Thyroid gland (tissue), 4 donors: Measurements from ENCODE around the gene KSR1. TPM values are rescaled to one million over a fixed set of nuclear protein-coding genes. Genes with fewer than 3 reads are reported as not detected.

Experiments
- DNase-seq, 2 donors: peaks; one replicate each; pipeline ENCODE4 v3.0.0-alpha.2; 2019
- H3K27ac ChIP-seq, 3 donors: fragments of 200-600 bp; sonication (generic); 1 replicate in 2 of 3; 2 replicates in 1 of 3; pipeline ENCODE4 v1.5.1; 2016 to 2019; ENCODE audit warnings: mild to moderate bottlenecking in 1 of 3, moderate library complexity in 1 of 3
- H3K27me3 ChIP-seq: fragments of 200-600 bp; sonication (generic); one replicate; pipeline ENCODE4 v1.5.1; 2019
- H3K36me3 ChIP-seq, 2 donors: fragments of 200-600 bp; sonication (generic); one replicate each; pipeline ENCODE4 v1.5.1; 2016 to 2019
- H3K4me1 ChIP-seq, 2 donors: fragments of 200-600 bp; sonication (generic); one replicate each; pipeline ENCODE4 v1.5.1; 2017 to 2019
- H3K4me3 ChIP-seq, 3 donors: fragments of 200-600 bp; sonication (generic); replicated peaks in 1 of 3; 1 replicate in 2 of 3; 2 replicates in 1 of 3; pipeline ENCODE4 v1.5.1; 2016; ENCODE audit warnings: mild to moderate bottlenecking in 1 of 3
- H3K9me3 ChIP-seq: fragments of 200-600 bp; sonication (generic); one replicate; pipeline ENCODE4 v1.5.1; 2017
- CTCF ChIP-seq, 6 experiments: fragments of 200-600 bp in 3 of 6; fragments of 450-650 bp in 3 of 6; sonication (generic) in 3 of 6; IDR thresholded peaks; one replicate each; pipeline ENCODE4 v1.5.1; 2016 to 2019; ENCODE audit warnings: antibody characterized with exemption in 6 of 6, mild to moderate bottlenecking in 2 of 6, inconsistent platforms in 1 of 6, moderate library complexity in 1 of 6
- POLR2A ChIP-seq, 2 donors: fragments of 450-650 bp; IDR thresholded peaks; one replicate each; pipeline ENCODE4 v1.6.1; 2017; ENCODE audit warnings: antibody characterized with exemption in 2 of 2, mild to moderate bottlenecking in 2 of 2, moderate library complexity in 1 of 2
- WGBS, 2 donors: methylation state at CpG; one replicate each; pipeline ENCODE4 v1.1.5; 2017; 5-methylcytosine and 5-hydroxymethylcytosine counted together
- intact Hi-C: fragments of 100-400 bp; cut with DNase I; formaldehyde crosslinking; loops from one replicate; pipeline ENCODE4 v1.15.1; 2023
- total RNA-seq, 4 donors: library from RNA; depleted of rRNA; stranded (reverse); fragments of >200 nt; gene quantifications; one replicate each; pipeline ENCODE4 v1.2.3, GENCODE V29; 2016

The KSR1 gene
- total RNA-seq, 4 donors from 2014 or later = 35.9 to 75.5 (median 67.7) TPM

- Histone ChIP-seq H3K4me1 (no peaks in the 10 kb centered on the region), H3K27me3 (no peaks in the 10 kb centered on the region), H3K9me3 (no peaks in the 10 kb centered on the region), H3K27ac (no peak overlapping the region), H3K36me3 (peaks cover 57 to 60% of the 10 kb centered on the region in 2 donors), H3K4me3 (no peak overlapping the region)
- intact Hi-C loops = no loop called here
- DNase-seq = no peak
- no peak for TF ChIP-seq CTCF (IDR thresholded peaks at IDR 0.05)
- no peak for TF ChIP-seq POLR2A (IDR thresholded peaks at IDR 0.05)
- 92 to 97% methylated on average over 7 to 15 of the region's 16 CpGs for WGBS, 2 donors
These were observed 151.4 kb downstream of the KSR1 start for GRCh38 chr17:27607521-27608091.

GRCh38 chr17:27608328-27609230 lies 152.3 kb downstream of the KSR1 start:
- no peak overlapping the region for H3K27ac ChIP-seq
- H3K4me1 ChIP-seq = no peaks in the 10 kb centered on the region
- WGBS, 2 donors = 96 to 97% methylated on average over 11 of the region's 11 CpGs
- DNase-seq = no peak
- H3K27me3 ChIP-seq = no peaks in the 10 kb centered on the region
- intact Hi-C loops = no loop called here
- peaks cover 66 to 69% of the 10 kb centered on the region in 2 donors for H3K36me3 ChIP-seq
- no peaks in the 10 kb centered on the region for H3K9me3 ChIP-seq
- TF ChIP-seq CTCF (IDR thresholded peaks at IDR 0.05) (no peak), POLR2A (IDR thresholded peaks at IDR 0.05) (no peak)
- no peak overlapping the region for H3K4me3 ChIP-seq

- Histone ChIP-seq H3K36me3 (peaks cover 61 to 75% of the 10 kb centered on the region in 2 donors), H3K27ac (no peak overlapping the region), H3K9me3 (no peaks in the 10 kb centered on the region), H3K4me1 (no peaks in the 10 kb centered on the region), H3K27me3 (no peaks in the 10 kb centered on the region), H3K4me3 (no peak overlapping the region)
- no peak for DNase-seq
- intact Hi-C loops = no loop called here
- WGBS, 2 donors = 68 to 73% methylated on average over 6 to 7 of the region's 11 CpGs
- no peak for TF ChIP-seq POLR2A (IDR thresholded peaks at IDR 0.05)
- peak in 2 of 6 experiments; percentile 6 to 20 for TF ChIP-seq CTCF (IDR thresholded peaks at IDR 0.05)
These were observed 153.5 kb downstream of the KSR1 start for GRCh38 chr17:27609611-27610303.

- H3K4me1 ChIP-seq = no peaks in the 10 kb centered on the region
- no peak overlapping the region for H3K4me3 ChIP-seq
- H3K36me3 ChIP-seq = peaks cover 61 to 75% of the 10 kb centered on the region in 2 donors
- no peaks in the 10 kb centered on the region for H3K27me3 ChIP-seq
- TF ChIP-seq POLR2A (IDR thresholded peaks at IDR 0.05) (no peak), CTCF (IDR thresholded peaks at IDR 0.05) (no peak)
- no peak overlapping the region for H3K27ac ChIP-seq
- WGBS, 2 donors = 91 to 92% methylated on average over 4 of the region's 4 CpGs
- no peaks in the 10 kb centered on the region for H3K9me3 ChIP-seq
- DNase-seq = no peak
- intact Hi-C loops = no loop called here
These were observed 154.0 kb downstream of the KSR1 start for GRCh38 chr17:27610304-27610677.
